Sigmoid colon (tissue), 7 donors: ENCODE measurements around the gene ESRRB. TPM values are rescaled to one million over a fixed set of nuclear protein-coding genes. Genes with fewer than 3 reads are reported as not detected.

Experiments
- DNase-seq: peaks from one replicate; pipeline ENCODE4 v3.0.0-alpha.2; 2019
- H3K27ac ChIP-seq, 4 donors: fragments of 200-600 bp; sonication (generic); one replicate each; pipeline ENCODE4 v1.5.1; 2016 to 2019; ENCODE audit warnings: mild to moderate bottlenecking in 1 of 4
- H3K27me3 ChIP-seq, 3 donors: fragments of 200-600 bp; sonication (generic); one replicate each; pipeline ENCODE4 v1.5.1; 2019; ENCODE audit warnings: mild to moderate bottlenecking in 1 of 3
- H3K36me3 ChIP-seq, 4 donors: fragments of 200-600 bp; sonication (generic); one replicate each; pipeline ENCODE4 v1.5.1; 2016 to 2019
- H3K4me1 ChIP-seq, 4 donors: fragments of 200-600 bp; sonication (generic); one replicate each; pipeline ENCODE4 v1.5.1; 2017 to 2019
- H3K4me3 ChIP-seq, 4 donors: fragments of 200-600 bp; sonication (generic); one replicate each; pipeline ENCODE4 v1.5.1; 2017 to 2019; ENCODE audit warnings: mild to moderate bottlenecking in 2 of 4, moderate library complexity in 1 of 4
- H3K9me3 ChIP-seq, 4 donors: fragments of 200-600 bp in 3 of 4; sonication (generic) in 3 of 4; one replicate each; pipeline versions ENCODE4 v1.5.1 to v1.6.1; 2013 to 2019
- CTCF ChIP-seq, 4 experiments: fragments of 450-650 bp in 3 of 4; fragments of 200-600 bp in 1 of 4; IDR thresholded peaks; one replicate each; pipeline ENCODE4 v1.5.1; 2016 to 2019; ENCODE audit warnings: antibody characterized with exemption in 4 of 4, mild to moderate bottlenecking in 3 of 4, moderate library complexity in 2 of 4
- EP300 ChIP-seq, 4 donors: sonication (generic); formaldehyde crosslinking; IDR thresholded peaks; one replicate each; pipeline ENCODE4 v1.6.1; 2017; ENCODE audit warnings: antibody characterized with exemption in 4 of 4
- POLR2A ChIP-seq, 2 donors: fragments of 450-650 bp; IDR thresholded peaks; one replicate each; pipeline ENCODE4 v1.6.1; 2016; ENCODE audit warnings: antibody characterized with exemption in 2 of 2, mild to moderate bottlenecking in 2 of 2, moderate library complexity in 2 of 2
- POLR2AphosphoS5 ChIP-seq, 4 donors: sonication (generic); formaldehyde crosslinking; IDR thresholded peaks; one replicate each; pipeline ENCODE4 v1.6.1; 2017; ENCODE audit warnings: antibody characterized with exemption in 4 of 4
- WGBS, 2 donors: extraction: QIAGEN DNeasy Blood & Tissue Kit; methylation state at CpG; one replicate each; pipeline ENCODE4 v1.1.7; 2013; 5-methylcytosine and 5-hydroxymethylcytosine counted together
- intact Hi-C: fragments of 100-400 bp; cut with DNase I; formaldehyde crosslinking; loops from one replicate; pipeline ENCODE4 v1.15.1; 2023
- polyA plus RNA-seq, 3 donors: library from polyadenylated mRNA; stranded (reverse); fragments of 200-250 nt; gene quantifications; one replicate each; pipeline ENCODE4 v1.2.3, GENCODE V29; 2013
- total RNA-seq, 4 donors: library from RNA; depleted of rRNA; stranded (reverse); fragments of >200 nt; gene quantifications; one replicate each; pipeline ENCODE4 v1.1.0, GENCODE V29; 2016
- donor health status: healthy with polysubstance abuse.
- donor health status: Bipolar disorder and iron deficiency.
- donor health status: healthy.

ESRRB gene
- total and polyA plus RNA-seq, 7 donors: under 0.01 to 0.04 TPM; not detected in 5

- DNase-seq: peak; percentile 25
- H3K27ac ChIP-seq: no peak overlapping the region
- TF ChIP-seq EP300 (IDR thresholded peaks at IDR 0.05) (no peak), CTCF (IDR thresholded peaks at IDR 0.05) (no peak), POLR2AphosphoS5 (IDR thresholded peaks at IDR 0.05) (no peak)
- H3K4me3 ChIP-seq: no peak overlapping the region
- no peaks in the 10 kb centered on the region for H3K4me1 ChIP-seq
- H3K27me3 ChIP-seq: peaks cover 5 to 35% (median 13%) of the 10 kb centered on the region in 3 donors
- intact Hi-C loops: no loop called here
- whole genome bisulfite sequencing, 2 donors: 31 to 33% methylated on average over 12 of the region's 12 CpGs
- H3K36me3 ChIP-seq: no peaks in the 10 kb centered on the region
- H3K9me3 ChIP-seq: no peaks in the 10 kb centered on the region
These were observed 46.0 kb upstream of the ESRRB start for GRCh38 chr14:76329951-76330350.

- Histone ChIP-seq H3K4me1 (no peaks in the 10 kb centered on the region), H3K27ac (no peak overlapping the region), H3K36me3 (no peaks in the 10 kb centered on the region), H3K27me3 (peaks cover 5 to 35% (median 13%) of the 10 kb centered on the region in 3 donors), H3K4me3 (no peak overlapping the region), H3K9me3 (no peaks in the 10 kb centered on the region)
- intact Hi-C loops: no loop called here
- TF ChIP-seq POLR2A (IDR thresholded peaks at IDR 0.05): no peak
- DNase-seq: peak; percentile 50
- WGBS, 2 donors: 53 to 60% methylated on average over 17 of the region's 17 CpGs
These were observed 45.3 kb upstream of the ESRRB start for GRCh38 chr14:76330411-76331327.

- Histone ChIP-seq H3K27ac (no peak overlapping the region), H3K4me1 (no peaks in the 10 kb centered on the region), H3K36me3 (no peaks in the 10 kb centered on the region), H3K4me3 (no peak overlapping the region), H3K9me3 (no peaks in the 10 kb centered on the region), H3K27me3 (peaks cover 5 to 35% (median 13%) of the 10 kb centered on the region in 3 donors)
- peak; percentile 54 for DNase-seq
- no peak for TF ChIP-seq POLR2A (IDR thresholded peaks at IDR 0.05)
- no peak for TF ChIP-seq EP300 (IDR thresholded peaks at IDR 0.05)
- no peak for TF ChIP-seq CTCF (IDR thresholded peaks at IDR 0.05)
- TF ChIP-seq POLR2AphosphoS5 (IDR thresholded peaks at IDR 0.05): no peak
- intact Hi-C loops: no loop called here
- WGBS, 2 donors: 58 to 74% methylated on average over 10 of the region's 10 CpGs
These were observed 44.5 kb upstream of the ESRRB start for GRCh38 chr14:76331328-76332011.

GRCh38 chr14:76333664-76334063 is 42.3 kb upstream of the ESRRB start:
- peaks cover 5 to 25% (median 13%) of the 10 kb centered on the region in 3 donors for H3K27me3 ChIP-seq
- no peak for TF ChIP-seq CTCF (IDR thresholded peaks at IDR 0.05)
- TF ChIP-seq POLR2A (IDR thresholded peaks at IDR 0.05): no peak
- no peak for TF ChIP-seq POLR2AphosphoS5 (IDR thresholded peaks at IDR 0.05)
- no peak for TF ChIP-seq EP300 (IDR thresholded peaks at IDR 0.05)
- H3K27ac ChIP-seq: no peak overlapping the region
- DNase-seq: peak; percentile 3
- intact Hi-C loops: no loop called here
- H3K36me3 ChIP-seq: no peaks in the 10 kb centered on the region
- WGBS, 2 donors: 86 to 92% methylated on average over 6 of the region's 6 CpGs
- no peaks in the 10 kb centered on the region for H3K9me3 ChIP-seq
- H3K4me3 ChIP-seq: no peak overlapping the region
- no peaks in the 10 kb centered on the region for H3K4me1 ChIP-seq

- no peaks in the 10 kb centered on the region for H3K4me1 ChIP-seq
- H3K36me3 ChIP-seq: no peaks in the 10 kb centered on the region
- H3K27me3 ChIP-seq: peaks cover 3 to 19% (median 11%) of the 10 kb centered on the region in 3 donors
- WGBS, 2 donors: 78 to 86% methylated on average over 11 of the region's 11 CpGs
- TF ChIP-seq CTCF (IDR thresholded peaks at IDR 0.05) (no peak), POLR2A (IDR thresholded peaks at IDR 0.05) (no peak), EP300 (IDR thresholded peaks at IDR 0.05) (no peak), POLR2AphosphoS5 (IDR thresholded peaks at IDR 0.05) (no peak)
- DNase-seq: peak; percentile 39
- H3K27ac ChIP-seq: no peak overlapping the region
- H3K4me3 ChIP-seq: no peak overlapping the region
- no peaks in the 10 kb centered on the region for H3K9me3 ChIP-seq
- intact Hi-C loops: no loop called here
These were observed 41.6 kb upstream of the ESRRB start for GRCh38 chr14:76334316-76334715.
